GM18861 (cell line): ENCODE data around the gene AMMECR1L.
A peak's percentile ranks its signal among the peaks of the same experiment; 100 is the strongest.
"Not testable (repeated sequence)": the region's sequence is repeated elsewhere in the genome, so short reads cannot be mapped to it uniquely, and the experiment has no call there.

Experiments used
- ATAC-seq: cut with Tn5 transposase; IDR thresholded peaks from one replicate; pipeline ENCODE4 v1.9.1; 2021; ENCODE audit not compliant: unreplicated experiment

AMMECR1L gene

GRCh38 chr2:127887082-127887775 lies 1.5 kb upstream of the AMMECR1L start:
- no peak for ATAC-seq

DNA sequence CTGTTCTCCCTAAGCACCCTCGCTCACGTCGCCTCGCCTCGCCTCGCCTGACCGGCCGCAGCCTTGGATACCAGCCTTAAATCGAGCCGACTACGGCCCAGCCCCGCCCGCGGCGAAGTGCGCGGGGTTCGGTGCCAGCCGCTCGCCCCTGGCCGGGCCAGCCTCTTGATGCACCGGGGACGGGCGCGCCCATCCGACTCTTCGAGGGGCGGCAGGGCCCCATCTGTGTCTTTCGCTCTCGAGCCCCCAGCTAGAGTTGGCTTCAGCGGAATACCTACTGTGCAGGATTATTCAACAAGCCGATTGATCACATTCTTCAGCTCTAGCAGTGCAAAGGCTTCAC lies 808 bp upstream of the AMMECR1L start:
- ATAC-seq: not testable (repeated sequence)

DNA sequence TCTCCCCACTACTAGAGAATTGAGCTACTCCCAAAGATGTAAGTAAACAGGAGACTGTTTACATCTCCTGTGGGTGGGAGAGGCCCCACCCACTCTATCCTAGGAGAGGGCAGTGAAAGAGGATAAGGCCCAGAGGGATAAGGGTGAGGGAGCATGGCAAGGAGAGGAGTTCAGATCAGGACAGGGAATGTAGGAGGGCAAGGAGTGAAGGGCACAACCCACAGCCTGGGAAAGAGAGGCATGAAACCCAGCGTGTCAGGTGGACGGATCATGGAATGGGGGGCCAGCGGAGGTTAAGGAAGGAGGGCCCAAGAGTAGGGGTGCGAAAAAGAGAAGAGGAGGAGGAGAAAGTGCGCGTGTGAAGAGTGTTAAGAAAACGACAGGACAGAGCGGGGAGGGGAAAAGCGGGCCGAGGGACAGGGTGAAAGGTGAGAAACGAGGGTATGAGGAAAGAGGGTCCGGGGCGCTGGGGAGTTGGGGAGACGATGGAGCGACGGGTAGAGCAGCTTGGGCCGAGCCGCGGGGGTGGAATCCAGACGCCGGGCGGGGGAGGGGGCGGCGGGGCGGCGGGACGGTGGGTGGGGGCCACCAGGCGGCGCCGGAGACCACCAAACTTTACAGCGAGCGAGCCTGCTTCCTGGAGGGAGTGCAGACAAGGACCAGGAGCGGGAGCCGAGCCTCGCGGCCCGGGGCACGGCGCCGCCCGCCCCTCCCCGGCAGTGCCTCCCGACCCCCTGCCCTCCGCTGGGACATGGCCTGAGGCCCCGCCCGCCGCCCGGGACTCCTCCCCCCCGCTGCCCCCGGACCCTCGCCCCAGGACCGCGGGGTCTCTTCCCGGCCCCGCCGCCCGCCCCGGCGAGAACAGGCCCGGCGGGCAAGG lies 655 bp downstream of the AMMECR1L start:
- ATAC-seq: peak; percentile 4

- no peak for ATAC-seq
Measured at GRCh38 chr2:127884436-127884835, 1.3 kb downstream of the AMMECR1L start.

- ATAC-seq: no peak
Measured at GRCh38 chr2:127879899-127880298, 5.9 kb downstream of the AMMECR1L start.

GRCh38 chr2:127877626-127878025 lies 8.1 kb downstream of the AMMECR1L start:
- ATAC-seq: no peak

GRCh38 chr2:127877136-127877535 lies 8.6 kb downstream of the AMMECR1L start:
- ATAC-seq: no peak

GRCh38 chr2:127874378-127875269 lies 11.1 kb downstream of the AMMECR1L start:
- no peak for ATAC-seq

GRCh38 chr2:127873707-127874303 lies 12.0 kb downstream of the AMMECR1L start:
- no peak for ATAC-seq

GRCh38 chr2:127872354-127872753 lies 13.4 kb downstream of the AMMECR1L start:
- no peak for ATAC-seq

DNA sequence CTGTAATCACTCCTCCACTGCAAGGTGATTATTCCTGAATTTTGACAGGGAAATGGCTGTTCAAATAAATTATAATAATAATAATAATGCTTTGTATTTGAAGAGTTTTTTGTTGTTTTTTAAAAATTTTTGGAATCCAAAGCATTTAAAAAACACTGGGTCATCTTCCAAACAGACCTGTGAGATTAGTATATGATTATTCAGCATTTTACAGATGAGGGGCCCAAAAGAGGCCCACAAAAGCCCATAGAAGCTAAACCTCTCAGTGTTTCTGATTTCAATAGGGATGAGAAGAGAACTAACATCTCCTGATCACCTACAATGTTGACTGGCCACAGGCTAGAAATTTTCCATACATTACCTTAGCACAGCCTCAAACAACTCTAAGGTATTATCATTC lies 19.8 kb downstream of the AMMECR1L start:
- ATAC-seq: no peak

DNA sequence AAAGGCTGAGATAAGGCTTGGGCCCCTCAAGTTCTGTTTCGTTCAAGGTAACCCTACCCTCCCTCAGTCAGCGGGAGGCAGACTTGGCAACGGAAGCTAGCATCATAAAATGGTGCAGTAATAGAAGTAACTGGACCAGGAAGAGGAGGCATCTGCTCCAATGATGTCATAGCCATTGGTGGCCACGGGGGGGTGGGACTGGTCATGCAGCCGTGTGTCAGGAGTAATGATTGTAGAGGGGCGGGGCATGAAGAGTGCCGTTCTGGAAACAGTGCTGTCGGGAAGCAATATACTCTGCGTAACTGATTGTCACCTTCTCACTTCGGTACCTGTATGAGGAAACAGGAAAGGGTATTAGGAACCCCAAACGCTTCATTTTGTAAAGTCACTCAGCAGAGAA lies 20.9 kb downstream of the AMMECR1L start:
- no peak for ATAC-seq

GRCh38 chr2:127862228-127862627 lies 23.5 kb downstream of the AMMECR1L start:
- no peak for ATAC-seq

DNA sequence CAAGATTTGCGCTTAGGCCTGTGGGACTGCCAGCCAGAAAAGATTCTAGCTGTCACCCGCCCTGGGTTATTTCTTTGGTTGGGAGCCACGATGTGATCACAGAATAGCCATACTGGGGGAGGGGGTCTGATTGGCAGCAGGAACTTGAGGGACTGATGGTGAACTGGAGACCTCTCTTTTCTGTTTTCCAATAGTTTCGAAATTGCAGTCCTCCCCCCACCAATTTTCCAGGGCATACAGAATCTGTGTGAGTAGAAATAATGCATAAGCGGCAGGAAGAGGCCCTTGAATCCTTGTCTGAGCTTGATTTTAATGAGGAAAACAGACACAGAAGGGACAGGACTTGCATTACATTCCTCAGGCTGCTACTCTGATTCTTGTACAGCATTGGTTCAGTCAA lies 25.6 kb downstream of the AMMECR1L start:
- ATAC-seq: no peak

- ATAC-seq: no peak
Measured at GRCh38 chr2:127859712-127860085, 26.1 kb downstream of the AMMECR1L start.

GRCh38 chr2:127857265-127857808 lies 28.4 kb downstream of the AMMECR1L start:
- no peak for ATAC-seq

- no peak for ATAC-seq
Measured at GRCh38 chr2:127853671-127854070, 32.1 kb downstream of the AMMECR1L start.

DNA sequence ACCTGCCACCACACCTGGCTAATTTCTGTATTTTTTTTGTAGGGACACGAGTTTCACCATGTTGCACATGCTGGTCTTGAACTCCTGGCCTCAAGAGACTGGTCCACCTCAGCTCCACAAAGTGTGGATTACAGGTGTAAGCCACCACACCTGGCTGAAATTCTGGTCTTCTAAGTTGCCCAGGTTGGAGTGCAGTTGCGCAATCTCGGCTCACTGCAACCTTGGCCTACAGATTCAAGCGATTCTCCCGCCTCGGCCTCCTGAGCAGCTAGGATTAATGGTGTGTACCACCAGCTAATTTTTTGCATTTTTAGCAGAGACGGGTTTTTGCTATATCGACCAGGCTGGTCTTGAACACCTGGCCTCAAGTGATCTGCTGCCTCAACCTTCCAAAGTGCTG lies 33.4 kb downstream of the AMMECR1L start:
- no peak for ATAC-seq

DNA sequence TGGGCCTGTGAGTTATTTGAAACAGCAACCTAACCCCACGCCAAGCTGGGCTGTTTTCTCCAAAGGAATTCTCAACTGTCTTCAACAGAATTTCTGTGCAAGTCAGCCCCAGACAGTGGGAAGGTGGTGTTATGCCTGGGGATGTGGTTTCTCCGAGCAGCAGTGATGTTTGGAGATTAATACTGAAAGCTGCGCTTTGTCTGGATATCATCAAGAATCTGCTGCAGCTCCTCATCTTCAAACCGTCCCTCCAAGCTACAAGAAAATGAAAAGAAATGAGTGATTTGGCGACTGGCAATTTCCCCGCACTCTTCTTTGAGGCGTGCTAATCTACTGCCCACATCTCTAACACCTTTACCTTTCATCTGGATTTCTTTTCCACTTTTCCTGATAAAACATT lies 37.8 kb downstream of the AMMECR1L start:
- no peak for ATAC-seq

- ATAC-seq: no peak
Measured at GRCh38 chr2:127844973-127845372, 40.8 kb downstream of the AMMECR1L start.

DNA sequence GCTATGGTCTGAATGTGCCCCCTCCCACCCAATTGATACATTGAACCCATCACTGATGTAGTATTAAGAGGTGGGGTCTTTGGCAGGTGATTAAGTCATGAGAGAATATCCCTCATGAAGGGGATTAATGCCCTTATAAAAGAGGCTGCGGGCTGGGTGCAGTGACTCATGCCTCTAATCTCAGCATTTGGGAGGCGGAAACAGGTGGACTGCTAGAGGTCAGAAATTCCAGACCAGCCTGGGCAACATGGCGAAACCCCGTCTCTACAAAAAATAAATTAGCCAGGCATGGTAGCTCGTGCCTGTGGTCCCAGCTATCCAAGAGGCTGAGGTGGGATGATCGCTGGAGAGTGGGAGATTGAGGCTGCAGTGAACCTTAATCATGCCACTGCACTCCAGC lies 42.1 kb downstream of the AMMECR1L start:
- ATAC-seq: no peak
